ENCODE data around the gene MAEA. TPM values are rescaled to one million over a fixed set of nuclear protein-coding genes. Genes with fewer than 3 reads are reported as not detected.
A peak's percentile ranks its signal among the peaks of the same experiment; 100 is the strongest.
"Not testable (repeated sequence)": the region's sequence is repeated elsewhere in the genome, so short reads cannot be mapped to it uniquely, and the experiment has no call there.

Gene MAEA
- total and polyA plus RNA-seq, 8 donors = 28.6 to 74.7 (median 32.7) TPM

- Histone ChIP-seq H3K4me1 (no peaks in the 10 kb centered on the region), H3K9me3 (no peaks in the 10 kb centered on the region), H3K36me3 (no peaks in the 10 kb centered on the region), H3K4me3 (peak overlapping the region in 1 of 4 donors; percentile 3), H3K27me3 (no peaks in the 10 kb centered on the region), H3K27ac (peak overlapping the region in 2 of 4 donors; percentile 0 to 22)
- ATAC-seq (peak; percentile 27 to 67 (median 40)), FAIRE-seq (no peak), DNase-seq (peak in 1 of 6 donors; percentile 47)
- 62 to 63% methylated on average over 22 of the region's 22 CpGs for WGBS, 2 donors
- intact Hi-C loops (cut with DNase I) = no loop called here
- TF ChIP-seq CTCF (IDR thresholded peaks at IDR 0.05) = no peak
Observed at GRCh38 chr4:1369479-1370079, 79.9 kb downstream of the MAEA start.

- no peaks in the 10 kb centered on the region for H3K9me3 ChIP-seq
- no peak overlapping the region for H3K27ac ChIP-seq
- ATAC-seq (peak; percentile 10 to 42 (median 36)), FAIRE-seq (no peak), DNase-seq (peak in 3 of 6 donors; percentile 42 to 68 (median 53))
- H3K36me3 ChIP-seq = peaks cover 0 to 2% (median 0%) of the 10 kb centered on the region in 3 donors
- no peak for TF ChIP-seq CTCF (IDR thresholded peaks at IDR 0.05)
- 79 to 87% methylated on average over 29 of the region's 29 CpGs for WGBS, 2 donors
- no peaks in the 10 kb centered on the region for H3K27me3 ChIP-seq
- no peak overlapping the region for H3K4me3 ChIP-seq
- intact Hi-C loops (cut with DNase I) = no loop called here
- H3K4me1 ChIP-seq = no peaks in the 10 kb centered on the region
Observed at GRCh38 chr4:1370321-1371124, 80.8 kb downstream of the MAEA start.

- FAIRE-seq (no peak), DNase-seq (peak in 1 of 6 donors; percentile 32), ATAC-seq (no peak)
- TF ChIP-seq CTCF (IDR thresholded peaks at IDR 0.05) = no peak
- Histone ChIP-seq H3K27ac (no peak overlapping the region), H3K9me3 (no peaks in the 10 kb centered on the region), H3K4me1 (no peaks in the 10 kb centered on the region), H3K27me3 (no peaks in the 10 kb centered on the region), H3K36me3 (peaks cover 0 to 8% (median 0%) of the 10 kb centered on the region in 3 donors), H3K4me3 (no peak overlapping the region)
- WGBS, 2 donors = 94 to 95% methylated on average over 28 of the region's 28 CpGs
- intact Hi-C loops (cut with DNase I) = no loop called here
Observed at GRCh38 chr4:1371176-1372165, 81.8 kb downstream of the MAEA start.

GRCh38 chr4:1372576-1372975 lies 82.9 kb downstream of the MAEA start:
- WGBS, 2 donors = 84 to 92% methylated on average over 15 to 22 of the region's 22 CpGs
- H3K36me3 ChIP-seq; intact Hi-C loops (cut with DNase I); H3K27ac ChIP-seq; ATAC-seq; FAIRE-seq; H3K4me3 ChIP-seq; H3K9me3 ChIP-seq; H3K4me1 ChIP-seq; H3K27me3 ChIP-seq; DNase-seq: not testable (repeated sequence)

Measured in pancreas (tissue), 10 donors.